HepG2 (cell line): ENCODE results near the gene LAPTM4A. TPM values are rescaled to one million over a fixed set of nuclear protein-coding genes. Genes with fewer than 3 reads are reported as not detected.

Experiments
- ATF1 ChIP-seq: IDR thresholded peaks from 2 replicates; pipeline ENCODE4 v1.6.1; 2016; ENCODE audit warnings: mild to moderate bottlenecking, control low read depth
- CREB1 ChIP-seq, 2 experiments: fragments of 450-650 bp in 1 of 2; IDR thresholded peaks; 2 replicates each; pipeline ENCODE4 v1.6.1; 2016 to 2017; ENCODE audit warnings: control low read depth in 1 of 2, mild to moderate bottlenecking in 1 of 2, missing compliant biosample characterization in 1 of 2, missing genetic modification characterization in 1 of 2
- DPF2 ChIP-seq: sonication (generic); formaldehyde crosslinking; IDR thresholded peaks from 2 replicates; pipeline ENCODE4 v1.4.0; 2020; ENCODE audit warnings: mild to moderate bottlenecking, low read depth, missing genetic modification reagents, borderline replicate concordance
- EED ChIP-seq: sonication (generic); formaldehyde crosslinking; IDR thresholded peaks from 2 replicates; pipeline ENCODE4 v1.5.0; 2020; ENCODE audit warnings: mild to moderate bottlenecking, missing genetic modification reagents
- NFE2 ChIP-seq: sonication (generic); formaldehyde crosslinking; IDR thresholded peaks from 2 replicates; pipeline ENCODE4 v1.4.0; 2020; ENCODE audit warnings: missing genetic modification reagents
- NFKBIZ ChIP-seq: IDR thresholded peaks from 2 replicates; pipeline ENCODE4 v1.6.1; 2018; ENCODE audit warnings: missing genetic modification reagents, missing compliant biosample characterization
- NR3C1 ChIP-seq: sonication (generic); formaldehyde crosslinking; IDR thresholded peaks from 2 replicates; pipeline ENCODE4 v1.4.0; 2020; ENCODE audit warnings: missing genetic modification reagents
- TOE1 ChIP-seq: sonication (generic); formaldehyde crosslinking; IDR thresholded peaks from 2 replicates; pipeline ENCODE4 v1.4.0; 2020; ENCODE audit warnings: mild to moderate bottlenecking, missing genetic modification reagents
- ZFP62 ChIP-seq: sonication (generic); formaldehyde crosslinking; IDR thresholded peaks from 2 replicates; pipeline ENCODE4 v1.4.0; 2020; ENCODE audit warnings: missing genetic modification reagents
- ZNF264 ChIP-seq: sonication (generic); formaldehyde crosslinking; IDR thresholded peaks from 2 replicates; pipeline ENCODE4 v1.4.0; 2020; ENCODE audit warnings: missing genetic modification reagents
- ZNF331 ChIP-seq: sonication (generic); formaldehyde crosslinking; IDR thresholded peaks from 2 replicates; pipeline ENCODE4 v1.4.0; 2020; ENCODE audit warnings: missing genetic modification reagents
- ZNF598 ChIP-seq: sonication (generic); formaldehyde crosslinking; IDR thresholded peaks from 2 replicates; pipeline ENCODE4 v1.5.1; 2020; ENCODE audit warnings: mild to moderate bottlenecking, missing genetic modification reagents, borderline replicate concordance
- ZNF660 ChIP-seq: sonication (generic); formaldehyde crosslinking; IDR thresholded peaks from 2 replicates; pipeline ENCODE4 v1.5.1; 2020; ENCODE audit warnings: mild to moderate bottlenecking, low read depth, missing genetic modification reagents, borderline replicate concordance
- polyA plus RNA-seq, 8 experiments: library from polyadenylated mRNA; depleted of rRNA in 3 of 8; stranded (reverse) in 7 of 8; unstranded in 1 of 8; fragments of >200 nt; fragmentation: Illumina TruSeq in 4 of 8; extraction: Trizol in 4 of 8; gene quantifications; 2 replicates each; pipeline versions ENCODE4 v1.2.1 to v1.2.3, GENCODE V29; 2011 to 2016; ENCODE audit warnings: low read depth in 4 of 8, missing spikeins in 1 of 8, mixed read lengths in 1 of 8; ENCODE audit not compliant: insufficient read depth in 1 of 8
- total RNA-seq, 5 experiments: library from RNA; depleted of rRNA; stranded (reverse); fragments of >200 nt; fragmentation: Illumina TruSeq; extraction: Trizol; gene quantifications; 2 replicates each; pipeline ENCODE4 v1.2.3, GENCODE V29; 2016; ENCODE audit warnings: low read depth in 1 of 5
- TF ChIP-seq, protein P1 (sequence below): sonication (generic); formaldehyde crosslinking; IDR thresholded peaks from 2 replicates; pipeline ENCODE4 v1.9.0; 2021; ENCODE audit warnings: missing genetic modification reagents, mild to moderate bottlenecking, borderline replicate concordance
- TF ChIP-seq, protein P2 (sequence below): sonication (generic); formaldehyde crosslinking; IDR thresholded peaks from 2 replicates; pipeline ENCODE4 v1.8.0; 2022; ENCODE audit warnings: missing genetic modification reagents, mild to moderate bottlenecking, moderate library complexity, borderline replicate concordance
- TF ChIP-seq, protein P3 (sequence below): sonication (generic); formaldehyde crosslinking; IDR thresholded peaks from 2 replicates; pipeline ENCODE4 v1.4.0; 2020; ENCODE audit warnings: missing genetic modification reagents
- TF ChIP-seq, protein P4 (sequence below): sonication (generic); formaldehyde crosslinking; IDR thresholded peaks from 2 replicates; pipeline ENCODE4 v1.8.1; 2023; ENCODE audit warnings: mild to moderate bottlenecking, inconsistent platforms, moderate library complexity, missing genetic modification reagents, borderline replicate concordance
- TF ChIP-seq, protein P5 (sequence below): IDR thresholded peaks from 2 replicates; pipeline ENCODE4 v1.6.1; 2016; ENCODE audit warnings: mild to moderate bottlenecking

The LAPTM4A gene
- total and polyA plus RNA-seq, 2 of the 13 experiments (the other 11 are each of a cell fraction or from before 2014, with no cell fraction given) = 116 to 558 TPM

DNA sequence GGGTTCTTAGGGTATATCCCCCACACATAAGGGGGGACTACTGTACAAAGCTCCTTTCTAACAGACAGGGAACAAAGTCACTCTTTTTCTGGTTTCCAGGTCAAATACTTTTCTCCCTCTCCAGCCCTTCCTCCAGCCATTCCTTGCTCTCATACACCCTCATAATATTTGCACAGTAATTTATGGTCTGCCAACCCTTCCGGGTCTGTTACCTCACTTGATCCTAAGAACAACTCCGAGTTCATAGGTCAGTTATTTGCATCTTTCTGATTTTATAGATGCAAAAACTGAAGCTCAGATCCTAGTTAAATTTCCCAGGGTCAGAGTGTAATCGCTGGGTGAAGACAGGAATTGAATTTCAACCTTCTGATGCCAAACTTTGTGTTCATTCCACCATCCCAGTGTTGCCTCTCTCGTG, 24.2 kb downstream of the LAPTM4A start (continued):
- no peak for TF ChIP-seq CREB1 (IDR thresholded peaks at IDR 0.05)
- TF ChIP-seq CREB1 (CRISPR knock-in tag; IDR thresholded peaks at IDR 0.05) = peak; percentile 21; the same call in 1 of the 2 replicates
- TF ChIP-seq, protein P1, sequence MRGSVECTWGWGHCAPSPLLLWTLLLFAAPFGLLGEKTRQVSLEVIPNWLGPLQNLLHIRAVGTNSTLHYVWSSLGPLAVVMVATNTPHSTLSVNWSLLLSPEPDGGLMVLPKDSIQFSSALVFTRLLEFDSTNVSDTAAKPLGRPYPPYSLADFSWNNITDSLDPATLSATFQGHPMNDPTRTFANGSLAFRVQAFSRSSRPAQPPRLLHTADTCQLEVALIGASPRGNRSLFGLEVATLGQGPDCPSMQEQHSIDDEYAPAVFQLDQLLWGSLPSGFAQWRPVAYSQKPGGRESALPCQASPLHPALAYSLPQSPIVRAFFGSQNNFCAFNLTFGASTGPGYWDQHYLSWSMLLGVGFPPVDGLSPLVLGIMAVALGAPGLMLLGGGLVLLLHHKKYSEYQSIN (CRISPR knock-in tag) = no peak
- no peak for TF ChIP-seq ZNF598 (CRISPR knock-in tag)
- TF ChIP-seq, protein P2, sequence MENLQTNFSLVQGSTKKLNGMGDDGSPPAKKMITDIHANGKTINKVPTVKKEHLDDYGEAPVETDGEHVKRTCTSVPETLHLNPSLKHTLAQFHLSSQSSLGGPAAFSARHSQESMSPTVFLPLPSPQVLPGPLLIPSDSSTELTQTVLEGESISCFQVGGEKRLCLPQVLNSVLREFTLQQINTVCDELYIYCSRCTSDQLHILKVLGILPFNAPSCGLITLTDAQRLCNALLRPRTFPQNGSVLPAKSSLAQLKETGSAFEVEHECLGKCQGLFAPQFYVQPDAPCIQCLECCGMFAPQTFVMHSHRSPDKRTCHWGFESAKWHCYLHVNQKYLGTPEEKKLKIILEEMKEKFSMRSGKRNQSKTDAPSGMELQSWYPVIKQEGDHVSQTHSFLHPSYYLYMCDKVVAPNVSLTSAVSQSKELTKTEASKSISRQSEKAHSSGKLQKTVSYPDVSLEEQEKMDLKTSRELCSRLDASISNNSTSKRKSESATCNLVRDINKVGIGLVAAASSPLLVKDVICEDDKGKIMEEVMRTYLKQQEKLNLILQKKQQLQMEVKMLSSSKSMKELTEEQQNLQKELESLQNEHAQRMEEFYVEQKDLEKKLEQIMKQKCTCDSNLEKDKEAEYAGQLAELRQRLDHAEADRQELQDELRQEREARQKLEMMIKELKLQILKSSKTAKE (CRISPR knock-in tag) = peak; percentile 79
- TF ChIP-seq, protein P3, sequence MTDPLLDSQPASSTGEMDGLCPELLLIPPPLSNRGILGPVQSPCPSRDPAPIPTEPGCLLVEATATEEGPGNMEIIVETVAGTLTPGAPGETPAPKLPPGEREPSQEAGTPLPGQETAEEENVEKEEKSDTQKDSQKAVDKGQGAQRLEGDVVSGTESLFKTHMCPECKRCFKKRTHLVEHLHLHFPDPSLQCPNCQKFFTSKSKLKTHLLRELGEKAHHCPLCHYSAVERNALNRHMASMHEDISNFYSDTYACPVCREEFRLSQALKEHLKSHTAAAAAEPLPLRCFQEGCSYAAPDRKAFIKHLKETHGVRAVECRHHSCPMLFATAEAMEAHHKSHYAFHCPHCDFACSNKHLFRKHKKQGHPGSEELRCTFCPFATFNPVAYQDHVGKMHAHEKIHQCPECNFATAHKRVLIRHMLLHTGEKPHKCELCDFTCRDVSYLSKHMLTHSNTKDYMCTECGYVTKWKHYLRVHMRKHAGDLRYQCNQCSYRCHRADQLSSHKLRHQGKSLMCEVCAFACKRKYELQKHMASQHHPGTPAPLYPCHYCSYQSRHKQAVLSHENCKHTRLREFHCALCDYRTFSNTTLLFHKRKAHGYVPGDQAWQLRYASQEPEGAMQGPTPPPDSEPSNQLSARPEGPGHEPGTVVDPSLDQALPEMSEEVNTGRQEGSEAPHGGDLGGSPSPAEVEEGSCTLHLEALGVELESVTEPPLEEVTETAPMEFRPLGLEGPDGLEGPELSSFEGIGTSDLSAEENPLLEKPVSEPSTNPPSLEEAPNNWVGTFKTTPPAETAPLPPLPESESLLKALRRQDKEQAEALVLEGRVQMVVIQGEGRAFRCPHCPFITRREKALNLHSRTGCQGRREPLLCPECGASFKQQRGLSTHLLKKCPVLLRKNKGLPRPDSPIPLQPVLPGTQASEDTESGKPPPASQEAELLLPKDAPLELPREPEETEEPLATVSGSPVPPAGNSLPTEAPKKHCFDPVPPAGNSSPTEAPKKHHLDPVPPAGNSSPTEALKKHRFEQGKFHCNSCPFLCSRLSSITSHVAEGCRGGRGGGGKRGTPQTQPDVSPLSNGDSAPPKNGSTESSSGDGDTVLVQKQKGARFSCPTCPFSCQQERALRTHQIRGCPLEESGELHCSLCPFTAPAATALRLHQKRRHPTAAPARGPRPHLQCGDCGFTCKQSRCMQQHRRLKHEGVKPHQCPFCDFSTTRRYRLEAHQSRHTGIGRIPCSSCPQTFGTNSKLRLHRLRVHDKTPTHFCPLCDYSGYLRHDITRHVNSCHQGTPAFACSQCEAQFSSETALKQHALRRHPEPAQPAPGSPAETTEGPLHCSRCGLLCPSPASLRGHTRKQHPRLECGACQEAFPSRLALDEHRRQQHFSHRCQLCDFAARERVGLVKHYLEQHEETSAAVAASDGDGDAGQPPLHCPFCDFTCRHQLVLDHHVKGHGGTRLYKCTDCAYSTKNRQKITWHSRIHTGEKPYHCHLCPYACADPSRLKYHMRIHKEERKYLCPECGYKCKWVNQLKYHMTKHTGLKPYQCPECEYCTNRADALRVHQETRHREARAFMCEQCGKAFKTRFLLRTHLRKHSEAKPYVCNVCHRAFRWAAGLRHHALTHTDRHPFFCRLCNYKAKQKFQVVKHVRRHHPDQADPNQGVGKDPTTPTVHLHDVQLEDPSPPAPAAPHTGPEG (CRISPR knock-in tag) = no peak
- TF ChIP-seq NR3C1 (CRISPR knock-in tag) = no peak
- TF ChIP-seq ZNF660 (CRISPR knock-in tag) = no peak
- TF ChIP-seq ZNF331 = peak; percentile 57; the same call in 1 of the 2 replicates
- no peak for TF ChIP-seq ZFP62 (CRISPR knock-in tag)
- TF ChIP-seq, protein P4, sequence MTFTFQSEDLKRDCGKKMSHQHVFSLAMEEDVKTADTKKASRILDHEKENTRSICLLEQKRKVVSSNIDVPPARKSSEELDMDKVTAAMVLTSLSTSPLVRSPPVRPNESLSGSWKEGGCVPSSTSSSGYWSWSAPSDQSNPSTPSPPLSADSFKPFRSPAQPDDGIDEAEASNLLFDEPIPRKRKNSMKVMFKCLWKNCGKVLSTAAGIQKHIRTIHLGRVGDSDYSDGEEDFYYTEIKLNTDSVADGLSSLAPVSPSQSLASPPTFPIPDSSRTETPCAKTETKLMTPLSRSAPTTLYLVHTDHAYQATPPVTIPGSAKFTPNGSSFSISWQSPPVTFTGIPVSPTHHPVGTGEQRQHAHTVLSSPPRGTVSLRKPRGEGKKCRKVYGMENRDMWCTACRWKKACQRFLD (CRISPR knock-in tag) = no peak
- no peak for TF ChIP-seq TOE1 (CRISPR knock-in tag)
- TF ChIP-seq EED (CRISPR knock-in tag) = no peak
- TF ChIP-seq ATF1 (CRISPR knock-in tag) = peak; percentile 47; the same call in 1 of the 2 replicates
- 0 out of 2 replicates have a peak, but pooled peaks have one; percentile 47 for TF ChIP-seq NFKBIZ (CRISPR knock-in tag)
- TF ChIP-seq, protein P5, sequence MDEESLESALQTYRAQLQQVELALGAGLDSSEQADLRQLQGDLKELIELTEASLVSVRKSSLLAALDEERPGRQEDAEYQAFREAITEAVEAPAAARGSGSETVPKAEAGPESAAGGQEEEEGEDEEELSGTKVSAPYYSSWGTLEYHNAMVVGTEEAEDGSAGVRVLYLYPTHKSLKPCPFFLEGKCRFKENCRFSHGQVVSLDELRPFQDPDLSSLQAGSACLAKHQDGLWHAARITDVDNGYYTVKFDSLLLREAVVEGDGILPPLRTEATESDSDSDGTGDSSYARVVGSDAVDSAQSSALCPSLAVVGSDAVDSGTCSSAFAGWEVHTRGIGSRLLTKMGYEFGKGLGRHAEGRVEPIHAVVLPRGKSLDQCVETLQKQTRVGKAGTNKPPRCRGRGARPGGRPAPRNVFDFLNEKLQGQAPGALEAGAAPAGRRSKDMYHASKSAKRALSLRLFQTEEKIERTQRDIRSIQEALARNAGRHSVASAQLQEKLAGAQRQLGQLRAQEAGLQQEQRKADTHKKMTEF = peak; percentile 68
- TF ChIP-seq DPF2 (CRISPR knock-in tag) = 0 out of 2 replicates have a peak, but pooled peaks have one; percentile 41
- no peak for TF ChIP-seq NFE2
- TF ChIP-seq ZNF264 = no peak
